Effector memory CD8-positive, alpha-beta T cell (primary cell): ENCODE results near the gene SRSF8.

Experiments used
- ATAC-seq: fragments of 150-1000 bp; cut with Tn5 transposase; replicated peaks from 2 replicates; pipeline ENCODE4 v1.10.0; 2021; ENCODE audit warnings: mild to moderate bottlenecking, moderate library complexity
- DNase-seq, 3 experiments: peaks; one replicate each; pipeline ENCODE4 v3.0.0; 2021
- H3K27ac Mint-ChIP-seq, 2 donors: one replicate each; pipeline ENCODE4 v1.8.0; 2022; ENCODE audit warnings: mild to moderate bottlenecking in 2 of 2, mixed read lengths in 2 of 2, moderate library complexity in 2 of 2
- H3K27me3 Mint-ChIP-seq, 2 donors: one replicate each; pipeline ENCODE4 v1.8.0; 2022; ENCODE audit warnings: mixed read lengths in 2 of 2
- H3K36me3 Mint-ChIP-seq: one replicate; pipeline ENCODE4 v1.8.0; 2022; ENCODE audit warnings: mild to moderate bottlenecking, moderate library complexity, mixed read lengths; ENCODE audit not compliant: insufficient read depth
- H3K4me1 Mint-ChIP-seq, 2 donors: one replicate each; pipeline ENCODE4 v1.8.0; 2022; ENCODE audit warnings: low read depth in 2 of 2, mixed read lengths in 2 of 2
- H3K4me3 Mint-ChIP-seq, 2 donors: one replicate each; pipeline ENCODE4 v1.8.0; 2022; ENCODE audit warnings: mild to moderate bottlenecking in 2 of 2, mixed read lengths in 2 of 2, moderate library complexity in 2 of 2
- H3K9me3 Mint-ChIP-seq, 2 donors: one replicate each; pipeline ENCODE4 v1.8.0; 2022; ENCODE audit warnings: mixed read lengths in 2 of 2

SRSF8 gene

GRCh38 chr11:95054356-95054755 lies 12.4 kb upstream of the SRSF8 start:
- Mint-ChIP-seq H3K27me3 (peaks cover 39 to 79% of the 10 kb centered on the region in 2 donors), H3K4me1 (no peaks in the 10 kb centered on the region), H3K36me3 (no peaks in the 10 kb centered on the region), H3K4me3 (no peak overlapping the region), H3K27ac (no peak overlapping the region), H3K9me3 (no peaks in the 10 kb centered on the region)
- DNase-seq, result no peak
- no peak for ATAC-seq

GRCh38 chr11:95055283-95055897 lies 11.3 kb upstream of the SRSF8 start:
- Mint-ChIP-seq H3K27me3 (peaks cover 39 to 72% of the 10 kb centered on the region in 2 donors), H3K27ac (no peak overlapping the region), H3K4me3 (no peak overlapping the region), H3K36me3 (no peaks in the 10 kb centered on the region), H3K4me1 (no peaks in the 10 kb centered on the region), H3K9me3 (no peaks in the 10 kb centered on the region)
- ATAC-seq (no peak), DNase-seq (no peak)

GRCh38 chr11:95057959-95058358 lies 8.8 kb upstream of the SRSF8 start:
- Mint-ChIP-seq H3K27ac (no peak overlapping the region), H3K27me3 (peaks cover 30 to 46% of the 10 kb centered on the region in 2 donors), H3K9me3 (no peaks in the 10 kb centered on the region), H3K36me3 (no peaks in the 10 kb centered on the region), H3K4me3 (no peak overlapping the region), H3K4me1 (no peaks in the 10 kb centered on the region)
- DNase-seq (no peak), ATAC-seq (no peak)

GRCh38 chr11:95058621-95059020 lies 8.1 kb upstream of the SRSF8 start:
- no peak overlapping the region for H3K4me3 Mint-ChIP-seq
- H3K36me3 Mint-ChIP-seq, result no peaks in the 10 kb centered on the region
- peaks cover 24 to 40% of the 10 kb centered on the region in 2 donors for H3K27me3 Mint-ChIP-seq
- DNase-seq (no peak), ATAC-seq (no peak)
- H3K4me1 Mint-ChIP-seq, result no peaks in the 10 kb centered on the region
- no peak overlapping the region for H3K27ac Mint-ChIP-seq
- H3K9me3 Mint-ChIP-seq, result no peaks in the 10 kb centered on the region

GRCh38 chr11:95059046-95059445 lies 7.7 kb upstream of the SRSF8 start:
- H3K4me3 Mint-ChIP-seq, result no peak overlapping the region
- H3K27ac Mint-ChIP-seq, result no peak overlapping the region
- peaks cover 19 to 36% of the 10 kb centered on the region in 2 donors for H3K27me3 Mint-ChIP-seq
- H3K9me3 Mint-ChIP-seq, result no peaks in the 10 kb centered on the region
- DNase-seq, result no peak
- H3K36me3 Mint-ChIP-seq, result no peaks in the 10 kb centered on the region
- ATAC-seq, result no peak
- H3K4me1 Mint-ChIP-seq, result no peaks in the 10 kb centered on the region

GRCh38 chr11:95065336-95065735 lies 1.4 kb upstream of the SRSF8 start:
- Mint-ChIP-seq H3K27ac (no peak overlapping the region), H3K4me3 (no peak overlapping the region), H3K36me3 (peaks cover 27% of the 10 kb centered on the region), H3K27me3 (no peaks in the 10 kb centered on the region), H3K4me1 (peaks cover 7 to 16% of the 10 kb centered on the region in 2 donors), H3K9me3 (no peaks in the 10 kb centered on the region)
- DNase-seq (no peak), ATAC-seq (no peak)

- Mint-ChIP-seq H3K9me3 (no peaks in the 10 kb centered on the region), H3K4me3 (peak overlapping the region; percentile 98 to 99), H3K4me1 (peaks cover 14 to 29% of the 10 kb centered on the region in 2 donors), H3K27ac (peak overlapping the region; percentile 96 to 98), H3K36me3 (peaks cover 31% of the 10 kb centered on the region), H3K27me3 (no peaks in the 10 kb centered on the region)
- peak; percentile 61 to 66 (median 65) for DNase-seq
- ATAC-seq, result peak; percentile 68
These were observed 521 bp downstream of the SRSF8 start for GRCh38 chr11:95067039-95067840.

GRCh38 chr11:95067841-95068219 lies 1.1 kb downstream of the SRSF8 start:
- ATAC-seq (no peak), DNase-seq (no peak)
- Mint-ChIP-seq H3K27ac (peak overlapping the region; percentile 96 to 98), H3K9me3 (no peaks in the 10 kb centered on the region), H3K4me3 (peak overlapping the region; percentile 98 to 99), H3K36me3 (peaks cover 31% of the 10 kb centered on the region), H3K4me1 (peaks cover 14 to 35% of the 10 kb centered on the region in 2 donors), H3K27me3 (no peaks in the 10 kb centered on the region)

- DNase-seq, result peak; percentile 60 to 67 (median 64)
- H3K27ac Mint-ChIP-seq, result peak overlapping the region; percentile 96 to 98
- H3K36me3 Mint-ChIP-seq, result peaks cover 31% of the 10 kb centered on the region
- no peaks in the 10 kb centered on the region for H3K9me3 Mint-ChIP-seq
- no peaks in the 10 kb centered on the region for H3K27me3 Mint-ChIP-seq
- ATAC-seq, result peak; percentile 75
- peak overlapping the region; percentile 98 to 99 for H3K4me3 Mint-ChIP-seq
- peaks cover 14 to 38% of the 10 kb centered on the region in 2 donors for H3K4me1 Mint-ChIP-seq
These were observed 1.8 kb downstream of the SRSF8 start for GRCh38 chr11:95068549-95068948.

- H3K9me3 Mint-ChIP-seq, result no peaks in the 10 kb centered on the region
- peak overlapping the region in 1 of 2 donors; percentile 43 for H3K4me3 Mint-ChIP-seq
- no peaks in the 10 kb centered on the region for H3K27me3 Mint-ChIP-seq
- H3K36me3 Mint-ChIP-seq, result peaks cover 31% of the 10 kb centered on the region
- no peak for ATAC-seq
- peaks cover 14 to 38% of the 10 kb centered on the region in 2 donors for H3K4me1 Mint-ChIP-seq
- no peak for DNase-seq
- peak overlapping the region; percentile 23 to 98 for H3K27ac Mint-ChIP-seq
These were observed 3.8 kb downstream of the SRSF8 start for GRCh38 chr11:95070471-95070870.

- Mint-ChIP-seq H3K36me3 (peaks cover 20% of the 10 kb centered on the region), H3K9me3 (no peaks in the 10 kb centered on the region), H3K27ac (no peak overlapping the region), H3K4me1 (peaks cover 11 to 32% of the 10 kb centered on the region in 2 donors), H3K4me3 (no peak overlapping the region), H3K27me3 (no peaks in the 10 kb centered on the region)
- ATAC-seq (no peak), DNase-seq (no peak)
These were observed 6.2 kb downstream of the SRSF8 start for GRCh38 chr11:95072948-95073347.

GRCh38 chr11:95074792-95075563 lies 8.3 kb downstream of the SRSF8 start:
- DNase-seq (no peak), ATAC-seq (no peak)
- Mint-ChIP-seq H3K36me3 (peaks cover 7% of the 10 kb centered on the region), H3K9me3 (no peaks in the 10 kb centered on the region), H3K27me3 (no peaks in the 10 kb centered on the region), H3K27ac (no peak overlapping the region), H3K4me3 (no peak overlapping the region), H3K4me1 (peaks cover 7 to 23% of the 10 kb centered on the region in 2 donors)

- no peak for DNase-seq
- H3K4me3 Mint-ChIP-seq, result no peak overlapping the region
- no peak for ATAC-seq
- H3K36me3 Mint-ChIP-seq, result peaks cover 4% of the 10 kb centered on the region
- H3K27ac Mint-ChIP-seq, result no peak overlapping the region
- H3K27me3 Mint-ChIP-seq, result no peaks in the 10 kb centered on the region
- H3K9me3 Mint-ChIP-seq, result no peaks in the 10 kb centered on the region
- H3K4me1 Mint-ChIP-seq, result peaks cover 2 to 13% of the 10 kb centered on the region in 2 donors
These were observed 9.7 kb downstream of the SRSF8 start for GRCh38 chr11:95076416-95076815.
